Choroid plexus epithelial cell (primary cell): ENCODE data around the gene MTFR2.

Experiments
- DNase-seq: peaks from one replicate; pipeline ENCODE4 v3.0.0-alpha.2; 2010; ENCODE audit warnings: low read depth
- H3K4me3 ChIP-seq: 2 replicates; pipeline ENCODE4 v1.5.1; 2011; ENCODE audit warnings: low read depth, mild to moderate bottlenecking, control low read depth, low read length, moderate library complexity
- CTCF ChIP-seq: conservative IDR thresholded peaks from 2 replicates; pipeline ENCODE4 v1.5.1; 2011; ENCODE audit warnings: low read depth, mild to moderate bottlenecking, control low read depth, inconsistent platforms, low read length, moderate library complexity

MTFR2 gene

DNA sequence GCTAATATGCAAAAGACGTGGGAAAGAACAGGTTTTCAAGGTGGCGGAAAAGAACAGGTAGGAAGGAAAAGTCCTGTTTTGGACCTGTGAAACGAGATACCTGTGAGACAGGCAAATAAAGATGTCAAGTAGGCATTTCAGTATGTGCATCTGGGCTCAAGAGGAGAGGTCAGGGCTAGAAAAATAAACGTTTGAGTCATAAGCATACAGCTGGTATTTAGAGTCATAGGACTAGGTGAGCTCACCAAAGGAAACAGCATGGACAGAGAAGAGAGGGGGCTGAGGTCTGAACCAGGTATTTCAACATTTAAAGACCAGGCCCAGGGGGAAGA, 14.9 kb downstream of the MTFR2 start:
- peak; percentile 89 for DNase-seq
- no peak for TF ChIP-seq CTCF

DNA sequence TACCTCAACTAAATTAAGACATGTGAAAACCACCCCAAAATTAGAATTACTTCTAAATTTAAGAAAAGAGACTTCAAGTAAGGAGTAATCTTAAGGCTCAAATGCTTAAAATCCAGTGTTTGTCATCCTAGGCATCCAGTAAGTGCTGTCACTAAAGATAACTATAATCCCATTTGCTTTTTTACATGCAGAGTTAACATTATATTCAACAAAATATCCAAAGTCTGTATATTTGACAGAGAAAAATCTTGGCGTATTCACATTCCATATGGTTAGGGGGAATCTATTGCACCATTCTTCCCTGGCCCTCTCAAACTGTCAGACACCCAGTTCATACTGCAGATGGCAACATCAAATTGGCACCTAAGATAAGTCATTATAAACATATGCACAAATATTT, 17.4 kb downstream of the MTFR2 start:
- H3K4me3 ChIP-seq: no peak overlapping the region
- DNase-seq: no peak
- TF ChIP-seq CTCF: no peak

More for the DNA sequence above, 14.9 kb downstream of the MTFR2 start:
- H3K4me3 ChIP-seq: no peak overlapping the region

DNA sequence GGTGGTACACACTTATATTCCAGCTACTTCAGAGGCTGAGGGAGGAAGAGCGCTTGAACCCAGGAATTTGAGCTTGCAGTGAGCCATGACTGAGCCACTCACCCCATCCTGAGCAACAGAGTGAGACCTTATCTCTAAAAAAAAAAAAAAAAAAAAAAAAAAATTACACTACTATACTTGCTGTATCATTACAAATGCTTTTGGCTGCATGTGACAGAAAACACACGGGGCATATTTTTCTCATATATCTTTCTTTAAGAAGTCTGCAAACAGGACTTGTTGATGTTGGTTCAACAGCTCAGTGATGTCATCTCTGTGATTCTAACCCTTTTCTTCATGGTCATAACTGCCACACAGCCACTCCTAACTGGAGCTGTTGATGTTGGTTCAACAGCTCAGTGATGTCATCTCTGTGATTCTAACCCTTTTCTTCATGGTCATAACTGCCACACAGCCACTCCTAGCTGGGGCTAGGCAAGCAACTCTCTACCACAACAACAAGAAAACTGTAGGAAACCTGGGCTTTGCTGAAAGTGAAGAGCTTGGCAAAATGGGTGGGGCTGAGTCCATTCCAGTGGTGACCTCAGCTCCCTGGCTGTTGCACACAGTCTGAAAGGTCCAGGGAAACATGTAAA, 19.8 kb downstream of the MTFR2 start:
- DNase-seq: peak; percentile 42
- no peak overlapping the region for H3K4me3 ChIP-seq
- TF ChIP-seq CTCF: no peak

GRCh38 chr6:136228814-136229213, 21.3 kb downstream of the MTFR2 start:
- no peak for TF ChIP-seq CTCF
- DNase-seq: no peak
- no peak overlapping the region for H3K4me3 ChIP-seq

DNA sequence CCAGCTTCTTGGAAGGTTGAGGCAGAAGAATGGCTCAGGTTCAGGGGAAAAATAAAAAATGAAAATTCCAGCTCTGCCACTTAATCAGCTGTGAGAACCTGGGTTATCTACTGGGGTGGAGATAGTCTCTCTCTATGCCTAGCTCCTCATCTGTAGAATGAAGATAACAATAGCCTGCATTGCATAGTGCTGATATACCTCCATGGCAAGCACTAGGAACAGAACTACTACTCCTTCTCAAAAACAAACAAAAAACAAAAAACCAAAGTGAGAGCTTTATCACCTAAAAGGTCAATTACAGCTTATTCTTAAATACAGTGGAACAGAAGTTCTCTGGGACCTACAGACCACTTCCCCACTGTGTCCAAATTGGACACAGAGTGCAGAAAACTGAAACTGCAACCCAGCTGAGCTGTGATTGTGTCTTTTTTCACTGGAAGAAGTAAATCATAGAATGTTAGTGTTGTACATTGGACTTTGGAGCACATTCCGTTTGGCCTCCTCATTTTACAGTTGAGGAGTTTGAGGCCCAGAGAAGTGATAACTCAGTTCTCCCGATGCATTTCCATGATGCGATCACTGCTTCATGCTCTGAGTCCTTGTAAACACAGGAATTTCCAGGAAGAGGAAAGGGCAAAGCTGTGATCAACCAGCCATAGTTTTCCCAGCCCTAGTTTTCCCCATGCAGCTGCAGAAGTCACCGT, 23.3 kb downstream of the MTFR2 start:
- no peak overlapping the region for H3K4me3 ChIP-seq
- DNase-seq: no peak
- TF ChIP-seq CTCF: no peak

DNA sequence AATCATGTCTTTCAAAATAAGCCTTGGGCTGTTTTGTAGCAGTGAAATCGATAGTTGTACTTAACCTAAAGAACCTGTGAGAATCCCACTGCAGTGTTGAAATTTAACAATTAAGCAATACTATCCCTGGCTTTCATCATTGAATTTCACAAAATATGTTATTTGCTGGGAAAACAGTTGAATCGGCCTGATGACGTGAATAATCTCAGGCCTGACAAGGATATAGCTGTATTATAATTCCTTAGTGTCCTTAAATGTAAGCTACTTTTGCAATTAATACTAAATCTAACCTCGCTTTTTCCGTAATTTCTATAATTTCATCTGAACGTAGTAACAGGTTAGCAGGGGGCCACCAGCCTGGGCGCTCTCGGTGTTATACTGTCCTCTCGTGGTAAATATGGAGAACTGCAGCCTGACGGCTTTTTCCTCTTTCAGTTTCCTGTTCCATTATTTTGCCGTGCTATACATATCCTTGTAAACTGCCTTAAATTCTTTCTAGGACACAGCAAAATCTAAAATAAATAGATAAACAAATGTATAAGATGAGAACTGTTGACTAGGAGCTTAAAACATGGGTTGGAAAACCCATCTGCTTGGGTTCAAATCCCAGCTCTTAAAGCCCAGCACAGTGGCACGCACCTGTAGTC, 24.0 kb downstream of the MTFR2 start:
- DNase-seq: peak; percentile 81
- H3K4me3 ChIP-seq: peak overlapping the region; percentile 46
- peak; percentile 100 for TF ChIP-seq CTCF
